ENCODE measurements around the gene COL23A1.

COL23A1 gene

DNA sequence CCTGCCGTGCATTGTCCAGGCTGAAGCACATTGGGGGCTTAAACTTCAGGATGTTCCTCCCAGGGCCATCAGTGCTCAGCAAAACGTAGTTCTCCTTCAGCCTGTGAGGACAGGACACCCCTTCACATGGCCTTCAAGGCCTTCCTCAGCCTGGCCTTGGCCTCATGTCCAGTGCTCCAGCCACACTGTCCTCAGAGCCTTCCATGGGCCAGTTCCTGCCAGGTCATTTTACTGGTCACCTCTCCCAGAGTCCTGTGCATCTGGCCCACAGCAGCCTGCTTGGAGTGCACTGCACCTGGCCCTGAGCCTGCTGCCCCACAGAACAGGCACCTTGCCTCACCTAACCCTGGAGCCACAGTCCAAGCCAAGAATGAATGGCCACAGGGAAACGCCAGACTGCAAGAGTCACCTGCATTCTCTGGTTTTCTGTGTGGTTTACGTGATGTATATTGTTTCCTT lies 377.2 kb downstream of the COL23A1 start:
- DNase-seq: no peak

DNA sequence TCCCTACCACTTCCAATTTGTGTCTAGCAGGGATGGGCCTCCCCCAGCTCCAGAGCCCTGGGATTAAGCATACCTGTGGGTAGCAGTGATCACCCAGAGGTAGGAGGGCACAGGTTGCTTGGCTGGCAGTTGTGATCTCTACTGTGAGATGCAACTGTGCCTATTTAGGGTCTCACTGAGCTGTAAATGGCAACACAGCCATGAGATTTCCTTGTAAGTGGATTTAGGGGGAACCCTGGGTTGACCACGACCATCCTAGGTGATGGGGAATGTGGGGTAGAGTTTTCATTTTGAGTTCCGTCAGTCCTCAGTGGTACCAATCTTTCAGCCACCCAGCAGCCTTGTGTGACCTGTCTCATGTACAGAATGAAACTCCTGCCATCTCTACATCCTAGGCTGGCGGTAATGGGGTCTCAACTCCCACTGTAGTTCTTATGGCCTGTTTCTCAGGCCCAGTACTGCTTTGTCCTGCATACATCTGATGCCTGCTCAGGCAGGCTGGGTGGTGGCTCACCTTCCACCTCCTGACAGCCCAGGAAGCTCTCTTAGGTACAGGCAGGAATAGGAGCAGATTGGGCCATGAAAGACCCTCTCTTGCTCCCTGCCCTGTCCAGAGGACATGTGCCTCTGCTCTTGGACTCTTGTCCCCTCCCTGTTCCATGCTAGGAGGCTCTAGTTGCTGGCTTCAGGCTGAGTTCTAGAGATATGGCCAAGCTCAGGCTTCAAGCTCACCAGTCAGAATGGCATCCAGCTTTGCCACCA lies 377.8 kb downstream of the COL23A1 start:
- no peak for DNase-seq

- DNase-seq: no peak
Measured at GRCh38 chr5:178211095-178212048, 378.8 kb downstream of the COL23A1 start.

- DNase-seq: no peak
Measured at GRCh38 chr5:178210686-178211085, 379.5 kb downstream of the COL23A1 start.

- no peak for DNase-seq
Measured at GRCh38 chr5:178210073-178210535, 380.1 kb downstream of the COL23A1 start.

DNA sequence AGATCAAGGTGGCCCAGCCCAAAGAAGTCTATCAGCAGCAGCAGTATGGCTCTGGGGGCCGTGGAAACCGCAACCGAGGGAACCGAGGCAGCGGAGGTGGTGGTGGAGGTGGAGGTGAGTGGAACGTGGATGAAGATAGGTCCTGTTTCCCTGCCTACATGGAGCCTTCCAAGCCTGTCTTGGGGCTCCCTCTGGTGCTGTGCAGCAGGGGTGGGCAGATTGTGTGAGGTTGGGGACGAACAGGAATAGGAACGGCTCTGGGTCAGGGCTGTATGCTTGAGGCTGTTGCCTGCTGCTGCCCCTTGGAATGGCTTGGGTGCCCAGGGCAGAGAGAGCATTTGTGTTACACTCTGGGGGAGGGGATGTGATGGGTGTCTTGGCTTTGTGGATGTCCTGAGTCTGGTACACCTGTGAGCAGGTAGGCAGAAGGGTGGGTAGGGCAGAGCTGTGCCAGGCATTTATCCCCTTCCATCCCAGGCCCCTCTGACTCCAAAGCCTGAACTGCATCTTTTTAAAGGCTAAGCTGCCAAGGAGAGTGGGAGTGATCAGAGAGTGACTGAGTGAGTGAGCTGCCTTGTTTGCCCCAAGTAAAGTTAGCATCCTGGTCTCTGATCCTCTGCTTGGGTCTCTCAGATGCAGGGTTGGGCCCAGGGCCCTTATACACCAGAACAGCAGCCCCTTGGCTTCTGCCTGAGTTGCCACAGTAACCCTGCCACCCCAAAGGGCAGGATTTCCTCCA lies 380.7 kb downstream of the COL23A1 start:
- DNase-seq: no peak

DNA sequence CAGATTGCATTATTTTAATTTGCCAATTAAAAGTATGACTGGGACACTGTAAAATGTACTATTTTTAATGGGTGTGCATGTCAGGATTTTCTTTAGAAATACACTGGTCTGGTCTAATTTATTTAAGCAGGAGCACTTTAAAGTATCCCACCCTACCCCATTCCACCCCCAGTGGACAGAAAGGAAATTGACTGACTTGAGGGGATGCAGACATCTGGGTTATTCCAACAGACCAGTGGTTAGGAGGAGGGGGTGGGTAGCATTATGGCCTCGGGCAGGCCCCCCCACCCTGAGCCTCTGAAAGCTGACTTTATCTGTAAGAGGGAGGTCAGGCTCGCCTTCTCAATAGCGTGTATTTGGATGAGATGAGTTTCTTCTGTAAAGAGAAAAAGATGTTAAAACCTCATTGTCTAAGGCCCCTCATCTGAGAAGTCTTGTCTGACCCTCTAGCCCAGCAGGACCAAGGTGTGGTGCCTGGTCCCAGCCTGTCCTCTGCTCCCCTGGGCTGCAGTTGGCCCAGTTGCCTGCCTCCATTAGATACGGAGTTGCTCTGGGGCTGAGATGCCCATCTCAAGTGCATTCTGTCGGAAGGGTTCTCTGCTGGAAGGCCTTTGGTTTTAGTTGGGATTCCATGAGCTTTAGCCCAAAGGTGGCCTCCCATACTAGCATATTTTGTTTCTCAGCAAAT lies 381.5 kb downstream of the COL23A1 start:
- DNase-seq: no peak

- DNase-seq: no peak
Measured at GRCh38 chr5:178207917-178208280, 382.3 kb downstream of the COL23A1 start.

- DNase-seq: no peak
Measured at GRCh38 chr5:178207183-178207916, 382.8 kb downstream of the COL23A1 start.

DNA sequence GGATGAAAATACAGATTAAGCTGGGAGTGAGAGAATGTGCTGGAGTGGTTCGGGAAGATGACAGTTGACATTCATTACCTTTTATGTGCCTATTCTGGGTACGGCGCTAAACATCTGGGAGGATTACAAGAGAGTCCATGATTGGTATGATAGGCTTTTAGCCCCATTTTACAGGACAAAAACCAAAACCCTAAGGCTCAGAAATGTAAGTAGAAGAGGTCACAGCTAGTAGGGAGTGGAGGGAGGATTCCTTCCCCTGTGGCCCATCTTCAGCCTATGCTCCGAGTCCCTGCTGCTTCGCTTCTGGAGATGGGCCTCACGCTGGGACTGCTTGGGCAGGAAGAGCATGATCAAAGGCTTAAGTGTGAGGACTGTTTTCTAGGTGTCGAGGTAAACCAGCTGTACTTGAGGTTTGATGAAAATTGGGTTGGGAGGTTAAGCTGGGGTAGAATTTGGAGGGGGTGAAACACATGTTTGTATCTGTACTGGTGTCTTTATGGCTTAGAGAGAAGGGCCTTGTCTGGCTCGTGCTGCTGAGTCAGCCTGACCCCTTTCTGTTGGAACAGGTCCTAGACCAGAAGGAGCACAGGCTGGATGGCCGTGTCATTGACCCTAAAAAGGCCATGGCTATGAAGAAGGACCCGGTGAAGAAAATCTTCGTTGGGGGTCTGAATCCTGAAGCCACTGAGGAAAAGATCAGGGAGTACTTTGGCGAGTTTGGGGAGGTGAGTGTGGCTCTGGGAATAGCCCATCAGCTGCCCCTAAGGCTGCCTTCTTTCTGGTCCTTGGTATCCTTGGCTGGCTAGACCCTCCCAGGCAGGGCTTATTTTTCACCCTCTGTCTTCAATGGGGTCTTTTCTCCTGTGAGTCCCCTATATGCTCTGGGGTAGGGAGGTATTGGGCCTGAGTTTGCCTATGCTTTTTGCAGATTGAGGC lies 383.8 kb downstream of the COL23A1 start:
- no peak for DNase-seq

DNA sequence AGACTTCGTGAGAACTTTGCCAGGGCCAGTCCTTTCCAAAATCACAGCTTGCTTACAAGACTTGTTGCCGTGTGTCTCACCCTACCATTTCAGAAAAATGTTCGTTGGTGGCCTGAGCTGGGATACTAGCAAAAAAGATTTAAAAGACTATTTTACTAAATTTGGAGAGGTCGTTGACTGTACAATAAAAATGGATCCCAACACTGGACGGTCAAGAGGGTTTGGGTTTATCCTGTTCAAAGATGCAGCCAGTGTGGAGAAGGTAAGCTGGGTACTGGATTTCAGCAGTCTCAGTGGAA lies 384.5 kb downstream of the COL23A1 start:
- no peak for DNase-seq

DNA sequence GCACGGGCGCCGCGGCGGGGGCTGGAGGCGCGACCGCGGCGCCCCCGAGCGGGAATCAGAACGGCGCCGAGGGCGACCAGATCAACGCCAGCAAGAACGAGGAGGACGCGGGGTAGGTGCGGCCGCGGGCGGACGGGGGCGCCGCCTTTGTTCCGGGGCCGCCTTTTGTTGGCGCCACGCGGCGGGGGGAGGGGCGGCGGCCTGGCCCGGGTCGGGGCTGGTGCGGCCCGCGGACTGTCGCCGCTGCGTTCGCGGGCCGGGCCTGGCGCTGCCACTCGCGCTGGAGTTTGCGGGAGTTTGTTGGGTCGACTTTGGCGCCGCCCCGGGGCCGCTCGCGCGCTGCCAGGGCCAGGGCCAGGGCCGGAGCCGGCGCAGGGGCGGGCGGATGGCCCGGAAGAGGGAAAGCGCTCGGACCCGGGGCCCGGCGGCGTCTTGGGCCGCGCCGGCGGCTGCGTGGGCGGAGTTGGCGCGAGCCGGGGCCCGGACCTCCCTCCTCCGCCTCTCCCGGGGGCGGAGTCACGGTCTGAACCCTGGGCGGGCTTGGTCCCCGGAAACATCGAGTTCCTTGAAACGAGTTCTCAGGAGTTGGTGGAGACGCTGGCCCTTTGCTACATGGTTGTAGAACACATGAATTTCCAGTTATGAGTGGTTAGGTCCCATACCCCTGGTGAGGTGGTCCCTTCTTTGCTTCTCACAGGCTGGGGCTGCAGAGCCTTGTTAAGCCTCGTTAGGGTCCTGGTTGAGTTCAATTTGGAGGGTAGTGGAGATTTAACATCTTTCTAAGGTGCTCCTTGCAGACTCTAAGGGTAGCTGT lies 385.1 kb downstream of the COL23A1 start:
- peak; percentile 40 to 54 for DNase-seq

DNA sequence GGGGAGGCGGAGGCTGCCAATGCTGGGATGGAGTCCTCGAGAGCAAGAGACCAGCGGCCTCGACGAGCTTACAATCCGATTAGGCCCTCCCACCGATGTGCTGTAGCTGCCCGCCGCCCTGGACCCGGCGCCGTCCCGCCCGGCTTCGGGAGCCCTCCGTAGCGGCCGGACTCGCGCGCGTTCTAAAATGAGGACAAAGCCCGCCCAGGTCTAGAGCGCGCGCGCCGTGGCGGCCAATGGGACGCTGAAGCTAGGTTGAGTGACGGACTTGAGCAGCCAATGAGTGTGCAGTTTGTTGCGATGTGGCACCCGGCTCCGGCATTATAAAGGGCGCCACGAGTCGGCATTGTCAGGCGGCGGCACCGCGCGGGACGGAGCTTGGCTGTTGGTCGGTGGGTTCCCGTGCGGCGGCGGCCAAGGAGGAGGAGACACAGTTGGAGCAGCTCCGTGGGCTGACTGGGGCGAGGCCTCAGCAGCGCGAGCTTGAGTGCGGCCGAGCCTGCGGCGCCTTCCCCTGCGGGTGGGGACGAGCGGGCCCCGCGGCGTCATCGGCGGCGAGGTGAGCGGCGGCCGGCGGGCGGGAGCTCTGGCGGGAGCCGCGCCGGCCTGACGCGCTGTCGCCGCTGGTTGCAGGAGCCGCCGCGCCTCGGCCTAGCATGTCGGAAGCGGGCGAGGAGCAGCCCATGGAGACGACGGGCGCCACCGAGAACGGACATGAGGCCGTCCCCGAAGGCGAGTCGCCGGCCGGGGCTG lies 385.8 kb downstream of the COL23A1 start, which contains the start of gene HNRNPAB:
Gene HNRNPAB, plus strand, starts transcription at position 352 of the 753 bp plus-strand sequence. Its CDS starts 305 bp downstream, at position 657.
- peak; percentile 80 to 84 for DNase-seq

DNA sequence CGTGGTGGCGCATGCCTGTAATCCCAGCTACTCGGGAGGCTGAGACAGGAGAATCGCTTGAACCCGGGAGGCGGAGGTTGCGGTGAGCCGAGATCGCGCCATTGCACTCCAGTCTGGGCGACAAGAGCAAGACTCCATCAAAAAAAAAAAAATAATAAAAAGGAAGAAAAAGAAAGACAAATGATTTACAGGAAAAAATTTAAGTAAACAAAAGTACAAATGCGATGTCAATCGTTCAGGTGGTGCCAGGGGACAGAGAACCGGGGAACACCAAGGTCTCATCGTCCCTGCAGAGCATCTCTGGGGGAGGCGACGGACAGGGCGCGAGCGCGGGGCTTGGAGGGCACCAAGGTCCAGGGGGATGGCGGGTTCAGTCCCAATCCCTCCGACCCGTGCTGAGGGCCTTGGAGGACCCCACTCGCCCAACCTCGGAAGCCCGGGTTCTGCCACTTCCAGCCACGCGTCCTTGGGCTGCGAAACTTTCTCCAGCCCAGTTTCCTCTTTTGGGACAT lies 386.5 kb downstream of the COL23A1 start:
- no peak for DNase-seq

- no peak for DNase-seq
Measured at GRCh38 chr5:178202541-178202940, 387.7 kb downstream of the COL23A1 start.

DNA sequence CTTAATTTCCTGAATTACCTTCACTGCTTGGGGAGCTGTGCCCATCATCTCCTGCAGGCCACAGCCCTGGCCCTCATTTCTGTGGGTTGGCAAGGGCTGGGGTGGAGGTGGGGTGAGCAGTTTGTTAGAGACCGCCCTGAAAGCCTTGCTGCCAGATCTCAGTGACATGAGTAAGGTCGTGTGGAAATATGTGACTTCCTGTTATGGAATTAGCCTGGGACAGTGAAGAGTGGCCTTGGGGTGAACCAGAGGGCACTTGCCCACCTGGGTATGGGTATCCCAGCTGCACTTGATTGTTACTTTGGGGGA lies 388.3 kb downstream of the COL23A1 start:
- no peak for DNase-seq

DNA sequence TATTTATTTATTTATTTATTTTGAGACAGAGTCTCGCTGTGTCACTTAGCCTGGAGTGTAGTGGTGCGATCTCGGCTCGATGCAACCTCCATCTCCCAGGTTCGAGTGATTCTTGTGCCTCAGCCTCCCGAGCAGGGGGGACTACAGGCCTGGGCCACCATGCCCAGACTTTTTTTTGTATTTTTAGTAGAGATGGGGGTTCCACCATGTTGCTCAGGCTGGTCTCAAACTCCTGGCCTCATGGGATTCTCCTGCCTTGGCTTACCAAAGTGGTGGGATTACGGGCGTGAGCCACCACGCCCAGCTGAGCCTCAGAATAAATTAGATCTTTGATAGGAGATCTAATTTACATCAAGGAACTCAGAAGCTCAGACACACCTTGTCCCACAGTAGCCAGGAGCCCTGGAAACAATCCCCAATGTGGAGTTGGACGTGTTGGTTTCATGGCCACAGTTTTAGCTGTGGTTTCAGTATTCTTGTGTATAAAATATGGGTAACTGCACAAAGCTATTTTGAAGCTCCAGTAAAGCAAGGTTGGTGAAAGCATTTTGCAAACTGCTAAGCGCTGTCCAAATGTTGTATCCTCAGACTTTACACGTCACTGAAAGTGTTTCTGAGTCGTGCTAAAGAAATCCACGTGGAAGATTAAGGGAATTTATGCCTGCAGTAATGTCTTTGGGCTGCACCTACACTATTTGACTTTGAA lies 388.8 kb downstream of the COL23A1 start:
- no peak for DNase-seq
